ENCODE results near the gene HS1BP3. TPM values are rescaled to one million over a fixed set of nuclear protein-coding genes. Genes with fewer than 3 reads are reported as not detected.

Gene HS1BP3
- total and polyA plus RNA-seq, 10 donors: 8.8 to 38.0 (median 25.9) TPM

DNA sequence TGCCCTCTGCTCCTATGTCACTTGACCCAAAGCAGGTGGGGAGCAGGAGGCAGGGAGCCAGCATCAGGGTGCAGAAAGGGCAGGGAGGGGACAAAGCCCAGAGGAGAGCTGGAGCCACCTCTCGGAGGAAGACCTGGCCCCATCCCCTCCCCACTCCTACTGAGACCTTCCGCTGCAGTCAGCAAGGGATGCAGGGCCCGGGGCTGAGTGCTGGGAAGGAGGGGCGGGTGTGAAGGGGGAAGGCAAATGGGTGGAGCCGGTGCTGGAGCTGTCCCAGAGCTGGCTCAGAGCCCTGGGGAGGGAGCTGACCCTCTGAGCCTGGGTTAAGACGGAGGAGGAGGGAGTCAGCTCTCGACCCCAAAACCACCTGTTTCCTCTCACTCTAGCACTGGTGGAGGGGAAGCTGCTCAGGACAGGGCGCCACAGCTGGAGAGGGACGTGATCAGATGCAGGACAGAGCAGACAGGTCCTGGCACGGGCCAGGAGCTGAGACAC lies 33.8 kb downstream of the HS1BP3 start:
- peak; percentile 79 for DNase-seq
- 27 to 42% (median 31%) methylated on average over 8 to 10 of the region's 10 CpGs for WGBS, 5 donors
- Histone ChIP-seq H3K4me1 (peaks cover 27 to 86% (median 77%) of the 10 kb centered on the region in 6 donors), H3K4me3 (no peak overlapping the region), H3K27ac (peak overlapping the region in 7 of 8 donors; percentile 39 to 85 (median 80)), H3K9me3 (no peaks in the 10 kb centered on the region), H3K36me3 (peaks cover 0 to 53% (median 25%) of the 10 kb centered on the region in 6 donors), H3K27me3 (replicated peaks in 1 of 7) (no peaks in the 10 kb centered on the region)
- TF ChIP-seq, protein P1, sequence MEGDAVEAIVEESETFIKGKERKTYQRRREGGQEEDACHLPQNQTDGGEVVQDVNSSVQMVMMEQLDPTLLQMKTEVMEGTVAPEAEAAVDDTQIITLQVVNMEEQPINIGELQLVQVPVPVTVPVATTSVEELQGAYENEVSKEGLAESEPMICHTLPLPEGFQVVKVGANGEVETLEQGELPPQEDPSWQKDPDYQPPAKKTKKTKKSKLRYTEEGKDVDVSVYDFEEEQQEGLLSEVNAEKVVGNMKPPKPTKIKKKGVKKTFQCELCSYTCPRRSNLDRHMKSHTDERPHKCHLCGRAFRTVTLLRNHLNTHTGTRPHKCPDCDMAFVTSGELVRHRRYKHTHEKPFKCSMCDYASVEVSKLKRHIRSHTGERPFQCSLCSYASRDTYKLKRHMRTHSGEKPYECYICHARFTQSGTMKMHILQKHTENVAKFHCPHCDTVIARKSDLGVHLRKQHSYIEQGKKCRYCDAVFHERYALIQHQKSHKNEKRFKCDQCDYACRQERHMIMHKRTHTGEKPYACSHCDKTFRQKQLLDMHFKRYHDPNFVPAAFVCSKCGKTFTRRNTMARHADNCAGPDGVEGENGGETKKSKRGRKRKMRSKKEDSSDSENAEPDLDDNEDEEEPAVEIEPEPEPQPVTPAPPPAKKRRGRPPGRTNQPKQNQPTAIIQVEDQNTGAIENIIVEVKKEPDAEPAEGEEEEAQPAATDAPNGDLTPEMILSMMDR (IDR thresholded peaks at IDR 0.05 in 8 of 11, conservative IDR thresholded peaks at IDR 0.05 in 3 of 11): no peak
- TF ChIP-seq POLR2AphosphoS5 (IDR thresholded peaks at IDR 0.05): peak; percentile 71 to 81 (median 79)
- intact Hi-C loops (cut with DNase I; ENCODE audit: low total_unique reads): no loop called here

DNA sequence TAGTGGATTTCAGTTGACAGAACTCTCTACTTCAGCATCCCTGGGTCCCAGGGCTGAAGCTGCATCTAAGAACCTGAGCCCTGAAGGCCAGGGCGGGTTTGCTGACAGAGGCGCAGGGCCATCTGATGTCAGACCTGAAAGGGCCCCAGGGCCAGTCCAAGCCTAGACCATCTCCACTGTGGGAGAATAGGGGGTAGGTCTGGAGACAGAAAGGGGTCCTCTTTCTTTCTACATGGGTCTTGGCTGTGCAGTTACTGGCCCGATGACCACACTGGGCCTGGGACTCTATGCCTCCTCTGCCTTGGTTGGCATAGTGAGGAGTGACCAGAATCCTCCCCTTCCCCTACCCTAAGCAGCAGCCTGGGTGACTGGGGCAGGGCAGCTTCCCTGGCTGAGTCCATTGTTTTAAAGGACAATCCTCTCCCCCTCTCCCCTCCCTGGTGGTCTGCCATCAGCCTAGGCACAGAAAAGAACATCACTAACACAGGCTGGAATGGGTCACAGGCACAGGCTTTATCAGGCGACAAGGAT lies 34.5 kb downstream of the HS1BP3 start:
- intact Hi-C loops (cut with DNase I; ENCODE audit: low total_unique reads): no loop called here
- peak; percentile 53 for DNase-seq

DNA sequence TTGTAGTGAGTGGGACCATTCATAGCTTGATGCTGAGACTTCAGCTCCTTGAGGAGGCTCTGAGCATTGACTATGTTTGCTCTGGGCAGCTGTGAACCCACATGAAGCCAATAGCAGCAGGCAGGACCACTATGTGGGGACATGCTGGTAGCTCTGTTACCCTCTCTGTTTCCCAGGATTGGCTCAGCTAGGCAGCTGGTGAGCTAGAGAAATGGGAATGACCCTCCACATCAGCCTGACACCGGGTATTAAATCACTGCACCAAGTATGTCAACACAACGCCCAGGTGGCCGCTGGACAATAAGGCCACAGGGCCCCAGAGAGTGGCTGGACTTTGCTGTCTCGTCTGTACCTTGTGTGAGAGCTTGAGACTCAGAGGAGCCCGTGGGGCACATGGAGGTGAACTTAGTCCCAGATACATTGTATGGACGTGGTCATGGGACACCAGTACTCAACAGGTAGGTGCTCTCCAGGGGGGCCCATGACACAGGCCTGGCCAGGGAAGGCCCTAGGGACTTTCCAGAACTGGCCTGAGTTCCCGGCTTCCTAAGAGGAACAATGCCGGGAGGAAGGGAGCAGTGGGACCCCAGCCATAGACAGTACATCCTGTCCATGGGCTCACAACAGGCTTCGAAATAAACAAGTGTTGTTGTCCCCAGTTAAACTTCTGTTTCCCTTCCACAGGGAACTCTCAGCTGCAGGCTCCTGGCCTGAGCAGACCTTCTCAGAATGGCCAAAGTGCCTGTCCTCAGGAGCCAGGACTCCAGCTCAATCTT lies 35.2 kb downstream of the HS1BP3 start:
- Histone ChIP-seq H3K27ac (peak overlapping the region; percentile 3 to 85 (median 78)), H3K9me3 (no peaks in the 10 kb centered on the region), H3K4me1 (peaks cover 37 to 99% (median 89%) of the 10 kb centered on the region in 6 donors), H3K27me3 (replicated peaks in 1 of 7) (no peaks in the 10 kb centered on the region), H3K4me3 (no peak overlapping the region), H3K36me3 (peaks cover 0 to 38% (median 11%) of the 10 kb centered on the region in 6 donors)
- peak; percentile 55 for DNase-seq
- intact Hi-C loops (cut with DNase I; ENCODE audit: low total_unique reads): no loop called here
- peak in 1 of 3 donors; percentile 36 for TF ChIP-seq POLR2AphosphoS5 (IDR thresholded peaks at IDR 0.05)
- TF ChIP-seq, protein P1 (IDR thresholded peaks at IDR 0.05 in 8 of 11, conservative IDR thresholded peaks at IDR 0.05 in 3 of 11): no peak
- 76 to 92% (median 82%) methylated on average over 8 to 9 of the region's 9 CpGs for WGBS, 5 donors

More for the DNA sequence above, 34.5 kb downstream of the HS1BP3 start:
- peak overlapping the region; percentile 3 to 85 (median 78) for H3K27ac ChIP-seq
- no peak for TF ChIP-seq POLR2A (IDR thresholded peaks at IDR 0.05)
- TF ChIP-seq, protein P1 (IDR thresholded peaks at IDR 0.05 in 8 of 11, conservative IDR thresholded peaks at IDR 0.05 in 3 of 11): no peak
- WGBS, 5 donors: 88 to 97% (median 91%) methylated on average over 3 to 4 of the region's 4 CpGs
- peaks cover 0 to 46% (median 19%) of the 10 kb centered on the region in 6 donors for H3K36me3 ChIP-seq
- no peak overlapping the region for H3K4me3 ChIP-seq
- H3K9me3 ChIP-seq: no peaks in the 10 kb centered on the region
- no peaks in the 10 kb centered on the region for H3K27me3 ChIP-seq (replicated peaks in 1 of 7)
- H3K4me1 ChIP-seq: peaks cover 33 to 93% (median 84%) of the 10 kb centered on the region in 6 donors

DNA sequence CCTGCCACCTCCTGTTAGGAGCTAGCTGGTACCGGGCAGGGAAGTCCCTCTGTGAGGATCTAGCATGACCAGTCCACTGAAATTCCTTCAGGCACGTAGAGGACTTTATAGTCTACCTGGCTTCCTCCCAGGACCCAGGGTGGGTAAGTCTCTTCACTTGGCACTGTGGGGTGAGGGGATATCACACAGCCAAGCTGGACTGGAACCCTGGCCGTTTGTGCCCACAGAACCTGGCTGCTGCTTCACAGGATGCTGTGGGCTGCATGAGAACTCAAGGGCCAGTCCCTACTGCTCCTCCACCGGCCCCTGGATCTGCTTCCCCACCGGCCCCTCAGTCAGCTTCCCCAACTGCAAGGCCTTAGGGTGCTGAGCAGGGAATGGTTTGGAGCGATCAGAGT lies 35.8 kb downstream of the HS1BP3 start:
- TF ChIP-seq POLR2A (IDR thresholded peaks at IDR 0.05): no peak
- TF ChIP-seq, protein P1 (IDR thresholded peaks at IDR 0.05 in 8 of 11, conservative IDR thresholded peaks at IDR 0.05 in 3 of 11): no peak
- no peak for TF ChIP-seq POLR2AphosphoS5 (IDR thresholded peaks at IDR 0.05)
- Histone ChIP-seq H3K27ac (peak overlapping the region in 6 of 8 donors; percentile 39 to 85 (median 81)), H3K36me3 (peaks cover 0 to 33% (median 7%) of the 10 kb centered on the region in 6 donors), H3K4me1 (peaks cover 38 to 99% (median 90%) of the 10 kb centered on the region in 6 donors), H3K9me3 (no peaks in the 10 kb centered on the region), H3K27me3 (replicated peaks in 1 of 7) (no peaks in the 10 kb centered on the region), H3K4me3 (no peak overlapping the region)
- 83 to 100% (median 86%) methylated on average over 3 to 6 of the region's 6 CpGs for WGBS, 5 donors
- intact Hi-C loops (cut with DNase I; ENCODE audit: low total_unique reads): no loop called here
- DNase-seq: peak; percentile 61

All from spleen (tissue), 11 donors.